Choroid plexus epithelial cell (primary cell): ENCODE measurements around the gene MFN1.

Experiments used
- DNase-seq: peaks from one replicate; pipeline ENCODE4 v3.0.0-alpha.2; 2010; ENCODE audit warnings: low read depth
- H3K4me3 ChIP-seq: 2 replicates; pipeline ENCODE4 v1.5.1; 2011; ENCODE audit warnings: low read depth, mild to moderate bottlenecking, control low read depth, low read length, moderate library complexity
- TF ChIP-seq, protein P1 (sequence below): conservative IDR thresholded peaks from 2 replicates; pipeline ENCODE4 v1.5.1; 2011; ENCODE audit warnings: low read depth, mild to moderate bottlenecking, control low read depth, inconsistent platforms, low read length, moderate library complexity

Gene MFN1

DNA sequence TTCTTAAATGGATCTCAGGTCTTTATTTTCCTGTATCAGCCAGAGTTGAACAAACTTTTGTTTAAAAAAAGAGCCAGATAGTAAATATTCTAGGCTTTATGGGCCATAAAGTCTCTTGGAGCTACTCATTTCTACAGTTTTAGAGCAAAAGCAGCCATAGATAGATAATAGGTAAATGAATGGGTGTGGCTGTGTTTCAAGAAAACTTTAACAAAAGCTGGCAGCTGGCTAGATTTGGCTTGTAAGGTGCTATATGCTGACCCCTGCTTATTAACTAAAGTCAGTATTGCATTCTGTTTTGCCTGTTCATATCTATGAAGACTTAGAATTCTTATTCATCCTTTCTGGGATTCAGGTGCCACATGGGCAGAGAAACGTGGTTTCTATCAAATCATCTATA lies 29.0 kb downstream of the MFN1 start:
- TF ChIP-seq, protein P1, sequence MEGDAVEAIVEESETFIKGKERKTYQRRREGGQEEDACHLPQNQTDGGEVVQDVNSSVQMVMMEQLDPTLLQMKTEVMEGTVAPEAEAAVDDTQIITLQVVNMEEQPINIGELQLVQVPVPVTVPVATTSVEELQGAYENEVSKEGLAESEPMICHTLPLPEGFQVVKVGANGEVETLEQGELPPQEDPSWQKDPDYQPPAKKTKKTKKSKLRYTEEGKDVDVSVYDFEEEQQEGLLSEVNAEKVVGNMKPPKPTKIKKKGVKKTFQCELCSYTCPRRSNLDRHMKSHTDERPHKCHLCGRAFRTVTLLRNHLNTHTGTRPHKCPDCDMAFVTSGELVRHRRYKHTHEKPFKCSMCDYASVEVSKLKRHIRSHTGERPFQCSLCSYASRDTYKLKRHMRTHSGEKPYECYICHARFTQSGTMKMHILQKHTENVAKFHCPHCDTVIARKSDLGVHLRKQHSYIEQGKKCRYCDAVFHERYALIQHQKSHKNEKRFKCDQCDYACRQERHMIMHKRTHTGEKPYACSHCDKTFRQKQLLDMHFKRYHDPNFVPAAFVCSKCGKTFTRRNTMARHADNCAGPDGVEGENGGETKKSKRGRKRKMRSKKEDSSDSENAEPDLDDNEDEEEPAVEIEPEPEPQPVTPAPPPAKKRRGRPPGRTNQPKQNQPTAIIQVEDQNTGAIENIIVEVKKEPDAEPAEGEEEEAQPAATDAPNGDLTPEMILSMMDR, result no peak
- H3K4me3 ChIP-seq, result no peak overlapping the region
- no peak for DNase-seq

DNA sequence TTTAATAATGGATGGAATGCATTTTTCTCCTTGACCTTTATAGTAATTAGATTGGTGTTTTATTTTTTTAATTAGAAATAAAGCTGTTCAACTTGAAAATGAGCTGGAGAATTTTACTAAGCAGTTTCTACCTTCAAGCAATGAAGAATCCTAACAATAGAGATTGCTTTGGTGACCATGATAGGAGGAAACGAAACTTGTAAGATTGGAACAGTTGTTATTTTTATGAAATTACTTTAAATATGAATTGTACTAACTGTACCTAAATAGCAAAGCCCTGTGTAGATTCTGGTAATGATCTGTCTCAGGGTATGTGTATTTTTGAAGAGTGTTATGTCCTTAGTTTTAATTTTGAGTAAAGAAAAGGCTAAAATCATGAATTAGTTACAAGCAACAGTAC lies 44.4 kb downstream of the MFN1 start:
- no peak for DNase-seq
- no peak overlapping the region for H3K4me3 ChIP-seq
- TF ChIP-seq, protein P1, result no peak

DNA sequence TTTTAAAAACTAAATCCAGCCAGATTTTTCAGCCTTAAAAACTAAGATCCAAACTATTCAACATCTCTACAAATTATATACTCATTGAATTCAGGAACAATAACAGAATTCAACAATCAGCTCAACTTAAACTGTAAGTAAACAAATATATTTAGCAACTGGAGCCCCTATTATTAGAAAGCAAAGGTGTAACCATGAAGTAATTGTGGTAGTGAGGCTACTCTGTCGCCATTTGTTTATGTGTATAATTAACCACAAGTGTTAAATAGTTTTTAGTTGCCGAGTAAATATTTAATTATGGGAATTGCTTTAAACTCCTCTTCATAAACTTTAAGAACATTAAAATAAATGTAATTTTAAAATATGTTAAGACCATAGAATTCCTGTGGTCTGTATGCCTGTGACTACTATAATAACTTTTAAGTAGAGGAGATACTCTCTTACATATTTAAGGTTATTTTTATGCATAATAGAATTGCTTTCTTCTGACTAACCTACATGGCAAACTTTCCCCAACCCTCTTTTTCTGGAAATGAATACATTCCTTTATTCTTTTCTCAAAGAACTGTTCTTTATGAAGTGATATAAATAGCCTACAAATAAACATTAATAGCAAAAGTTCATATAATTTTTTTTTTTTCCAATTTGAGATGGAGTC lies 51.2 kb downstream of the MFN1 start:
- peak; percentile 33 for DNase-seq
- no peak overlapping the region for H3K4me3 ChIP-seq
- TF ChIP-seq, protein P1, result no peak

DNA sequence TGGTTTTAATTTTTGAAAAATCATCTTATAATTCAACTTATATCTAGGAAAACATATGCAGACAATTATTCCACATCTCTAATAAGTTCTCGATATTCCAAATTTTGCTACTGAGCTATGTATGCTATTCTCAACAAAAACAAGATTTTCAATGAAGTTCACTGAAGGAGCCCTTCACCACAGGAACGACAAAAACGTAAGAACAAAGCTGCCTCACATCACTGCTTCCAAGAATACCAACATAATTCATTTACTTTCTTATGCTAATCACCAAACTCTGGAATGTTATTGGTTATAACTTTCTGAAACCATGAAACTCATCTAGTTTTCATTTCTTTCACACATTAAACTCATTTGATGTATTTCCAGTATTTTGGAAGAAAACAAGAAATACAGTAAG lies 54.1 kb downstream of the MFN1 start:
- TF ChIP-seq, protein P1, result no peak
- DNase-seq, result peak; percentile 17
- H3K4me3 ChIP-seq, result no peak overlapping the region

DNA sequence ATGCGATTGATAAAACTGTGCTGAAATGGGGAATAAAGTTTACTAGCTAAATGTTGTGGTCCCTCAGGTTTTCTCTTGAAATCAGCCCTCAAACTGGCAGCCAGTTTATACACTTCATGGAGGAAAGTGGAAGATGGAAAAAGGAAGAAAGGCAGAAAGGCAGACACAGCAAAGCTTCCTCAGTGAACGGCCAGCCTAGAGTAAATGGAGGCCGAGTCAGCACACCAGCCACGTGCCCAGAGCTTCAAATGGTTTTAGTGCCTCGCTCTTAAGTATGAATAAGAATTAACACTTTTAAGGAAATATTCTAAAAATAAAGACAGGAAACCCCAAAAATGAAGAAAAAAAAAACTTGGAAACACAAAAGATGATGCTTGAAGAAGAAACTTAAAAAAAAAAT lies 55.5 kb downstream of the MFN1 start:
- H3K4me3 ChIP-seq, result no peak overlapping the region
- TF ChIP-seq, protein P1, result no peak
- no peak for DNase-seq

DNA sequence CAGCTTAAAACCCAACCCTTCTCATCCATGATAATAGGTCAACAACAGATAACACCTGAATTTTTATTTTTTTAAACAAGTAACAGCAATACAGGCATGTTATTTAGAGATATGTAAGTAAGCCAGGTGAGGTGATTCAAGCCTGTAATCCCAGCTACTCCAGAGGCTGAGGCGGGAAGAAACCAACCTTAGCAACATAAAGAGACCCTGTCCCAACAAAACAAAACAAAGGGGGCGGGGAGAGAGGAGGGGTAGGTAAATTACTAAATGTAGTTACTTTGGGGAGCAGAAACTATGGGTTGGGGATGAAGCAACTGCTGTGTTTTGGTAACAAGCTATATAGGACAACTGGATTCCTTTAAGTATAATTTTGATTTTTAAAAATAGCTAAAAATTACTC lies 56.8 kb downstream of the MFN1 start:
- no peak for DNase-seq
- TF ChIP-seq, protein P1, result no peak
- no peak overlapping the region for H3K4me3 ChIP-seq

DNA sequence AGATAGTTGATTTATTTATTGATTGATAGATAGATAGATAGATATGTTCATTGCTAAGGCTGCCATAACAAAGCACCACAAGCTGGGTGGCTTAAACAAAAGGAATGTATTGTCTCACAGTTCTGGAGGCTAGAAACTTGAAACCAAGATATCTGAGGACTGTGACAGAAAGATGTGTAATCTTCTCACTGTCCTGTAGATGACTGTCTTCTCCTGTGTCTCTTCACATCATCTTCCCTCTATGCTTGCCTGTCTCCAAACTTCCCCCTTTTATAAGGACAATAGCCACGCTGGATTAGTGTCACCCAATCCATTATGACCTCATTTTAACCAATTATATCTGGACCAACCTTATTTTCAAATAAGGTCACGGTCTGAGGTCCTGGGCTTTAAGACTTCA lies 62.8 kb downstream of the MFN1 start:
- TF ChIP-seq, protein P1, result peak; percentile 19
- H3K4me3 ChIP-seq, result no peak overlapping the region
- peak; percentile 32 for DNase-seq
